Chondrocyte (in vitro differentiated cells): ENCODE results near the gene TMEM94. TPM values are rescaled to one million over a fixed set of nuclear protein-coding genes. Genes with fewer than 3 reads are reported as not detected.

Experiments used
- DNase-seq: peaks from one replicate; pipeline ENCODE4 v3.0.0; 2021; ENCODE audit warnings: mixed read lengths, low spot score
- H3K27ac Mint-ChIP-seq: one replicate; pipeline ENCODE4 v1.8.0; 2021; ENCODE audit warnings: mild to moderate bottlenecking, moderate library complexity, mixed read lengths; ENCODE audit not compliant: unreplicated experiment
- H3K27me3 Mint-ChIP-seq: 2 replicates; pipeline ENCODE4 v1.8.0; 2021; ENCODE audit warnings: low read depth, mixed read lengths
- H3K36me3 Mint-ChIP-seq: 2 replicates; pipeline ENCODE4 v1.8.0; 2021; ENCODE audit warnings: low read depth, mixed read lengths
- H3K4me1 Mint-ChIP-seq: 2 replicates; pipeline ENCODE4 v1.8.0; 2021; ENCODE audit warnings: low read depth, mild to moderate bottlenecking, mixed read lengths
- H3K4me3 Mint-ChIP-seq: one replicate; pipeline ENCODE4 v1.8.0; 2021; ENCODE audit warnings: mild to moderate bottlenecking, moderate library complexity, mixed read lengths; ENCODE audit not compliant: unreplicated experiment
- H3K9me3 Mint-ChIP-seq: 2 replicates; pipeline ENCODE4 v1.8.0; 2021; ENCODE audit warnings: low read depth, mixed read lengths
- CTCF ChIP-seq: fragments of 200-600 bp; sonication (generic); IDR thresholded peaks from 2 replicates; pipeline ENCODE4 v1.5.0; 2021; ENCODE audit warnings: antibody characterized with exemption, mild to moderate bottlenecking, moderate library complexity
- total RNA-seq: library from RNA; stranded (reverse); gene quantifications from 3 replicates; pipeline ENCODE4 v1.2.1, GENCODE V29; 2021

TMEM94 gene
- total RNA-seq, 1 donor from 2014 or later: 45.6 TPM

- Mint-ChIP-seq H3K27me3 (peaks cover 2% of the 10 kb centered on the region), H3K36me3 (no peaks in the 10 kb centered on the region), H3K9me3 (no peaks in the 10 kb centered on the region), H3K27ac (no peak overlapping the region), H3K4me1 (peaks cover 4% of the 10 kb centered on the region), H3K4me3 (no peak overlapping the region)
- TF ChIP-seq CTCF: no peak
- no peak for DNase-seq
Observed at GRCh38 chr17:75530837-75531720, 74.6 kb downstream of the TMEM94 start.

- Mint-ChIP-seq H3K36me3 (no peaks in the 10 kb centered on the region), H3K27ac (no peak overlapping the region), H3K9me3 (no peaks in the 10 kb centered on the region), H3K4me1 (no peaks in the 10 kb centered on the region), H3K4me3 (no peak overlapping the region), H3K27me3 (no peaks in the 10 kb centered on the region)
- no peak for TF ChIP-seq CTCF
- DNase-seq: no peak
Observed at GRCh38 chr17:75531721-75532072, 75.3 kb downstream of the TMEM94 start.

- Mint-ChIP-seq H3K9me3 (no peaks in the 10 kb centered on the region), H3K4me3 (no peak overlapping the region), H3K36me3 (no peaks in the 10 kb centered on the region), H3K4me1 (no peaks in the 10 kb centered on the region), H3K27me3 (no peaks in the 10 kb centered on the region), H3K27ac (peak overlapping the region; percentile 59)
- no peak for TF ChIP-seq CTCF
- no peak for DNase-seq
Observed at GRCh38 chr17:75535119-75535537, 78.7 kb downstream of the TMEM94 start.

- Mint-ChIP-seq H3K27me3 (no peaks in the 10 kb centered on the region), H3K9me3 (no peaks in the 10 kb centered on the region), H3K4me3 (no peak overlapping the region), H3K36me3 (no peaks in the 10 kb centered on the region), H3K4me1 (no peaks in the 10 kb centered on the region), H3K27ac (no peak overlapping the region)
- DNase-seq: no peak
- TF ChIP-seq CTCF: no peak
Observed at GRCh38 chr17:75535871-75536270, 79.4 kb downstream of the TMEM94 start.

- H3K27ac Mint-ChIP-seq: no peak overlapping the region
Observed at GRCh38 chr17:75536366-75536765, 79.9 kb downstream of the TMEM94 start.

More at GRCh38 chr17:75536366-75536765, 79.9 kb downstream of the TMEM94 start:
- Mint-ChIP-seq H3K27me3 (no peaks in the 10 kb centered on the region), H3K9me3 (no peaks in the 10 kb centered on the region), H3K4me3 (no peak overlapping the region), H3K36me3 (no peaks in the 10 kb centered on the region), H3K4me1 (no peaks in the 10 kb centered on the region)
- no peak for TF ChIP-seq CTCF
- DNase-seq: no peak
